A549 (cell line): ENCODE results near the gene TPRG1. TPM values are rescaled to one million over a fixed set of nuclear protein-coding genes. Genes with fewer than 3 reads are reported as not detected.

Source experiments
- ATAC-seq, 2 experiments: fragments of 200-7000 bp in 1 of 2; fragments of >200 bp in 1 of 2; cut with Nextera tagmentation in 1 of 2; cut with Tn5 transposase in 1 of 2; 3 replicates each; pipeline versions ENCODE4 v1.8.0 to v1.9.1; 2018 to 2020; ENCODE audit warnings: mild to moderate bottlenecking in 1 of 2, moderate library complexity in 1 of 2
- CTCF ChIA-PET: fragments of 300-600 bp; sonication (Branson Sonifier 250); formaldehyde crosslinking; extraction: SDS; loops from one replicate; lab custom pipeline; 2021; ENCODE audit warnings: antibody characterized with exemption, inconsistent platforms; lab: Yijun Ruan, JAX
- POLR2A ChIA-PET: fragments of 350-600 bp; formaldehyde crosslinking; extraction: SDS; loops from one replicate; lab custom pipeline; 2021; ENCODE audit warnings: antibody characterized with exemption, inconsistent platforms; lab: Yijun Ruan, JAX
- DNase-seq, 2 experiments: peaks; one replicate each; pipeline versions ENCODE4 v3.0.0 to v3.0.0-alpha.2; 2011 to 2016; ENCODE audit warnings: low read depth in 1 of 2, low spot score in 1 of 2
- FAIRE-seq: peaks from 2 replicates; lab custom pipeline; 2011; peaks lifted over from hg19 to GRCh38; lab: Jason Lieb, UNC
- H3K27ac ChIP-seq, 2 experiments: fragments of >200 bp; sonication (Bioruptor Twin); formaldehyde crosslinking; 3 replicates each; pipeline ENCODE4 v1.5.1; 2016 to 2017
- H3K4me1 ChIP-seq: fragments of >200 bp; sonication (Bioruptor Twin); formaldehyde crosslinking; 3 replicates; pipeline ENCODE4 v1.6.1; 2016
- H3K4me2 ChIP-seq: fragments of >200 bp; sonication (Bioruptor Twin); formaldehyde crosslinking; 3 replicates; pipeline ENCODE4 v1.6.1; 2016
- H3K4me3 ChIP-seq: fragments of >200 bp; sonication (Bioruptor Twin); formaldehyde crosslinking; 3 replicates; pipeline ENCODE4 v1.5.1; 2016
- H3K9me3 ChIP-seq: fragments of >200 bp; sonication (Bioruptor Twin); formaldehyde crosslinking; 3 replicates; pipeline ENCODE4 v1.6.1; 2016
- BCL3 ChIP-seq: fragments of >200 bp; sonication (Bioruptor Twin); formaldehyde crosslinking; IDR thresholded peaks from 3 replicates; pipeline ENCODE4 v1.6.1; 2016
- ELK1 ChIP-seq: fragments of 150-350 bp; IDR thresholded peaks from 2 replicates; pipeline ENCODE4 v1.6.1; 2014; ENCODE audit warnings: low read depth, mild to moderate bottlenecking, low read length
- FOXS1 ChIP-seq: fragments of 250-450 bp; sonication (Bioruptor Pico); IDR thresholded peaks from 2 replicates; pipeline ENCODE4 v1.5.0; 2020; ENCODE audit warnings: mild to moderate bottlenecking, moderate library complexity
- HMGXB4 ChIP-seq: fragments of 250-450 bp; sonication (Bioruptor Pico); IDR thresholded peaks from 2 replicates; pipeline ENCODE4 v1.5.0; 2021; ENCODE audit warnings: mild to moderate bottlenecking, moderate library complexity, borderline replicate concordance
- HOXA7 ChIP-seq: fragments of 250-450 bp; sonication (Bioruptor Pico); IDR thresholded peaks from 2 replicates; pipeline ENCODE4 v1.5.0; 2020; ENCODE audit warnings: mild to moderate bottlenecking, moderate library complexity
- HOXB13 ChIP-seq: fragments of 250-450 bp; sonication (Bioruptor Pico); IDR thresholded peaks from 2 replicates; pipeline ENCODE4 v1.5.0; 2020; ENCODE audit warnings: low read depth, mild to moderate bottlenecking, moderate library complexity
- HOXB5 ChIP-seq: fragments of 250-450 bp; sonication (Bioruptor Pico); IDR thresholded peaks from 2 replicates; pipeline ENCODE4 v1.5.0; 2020; ENCODE audit warnings: mild to moderate bottlenecking, moderate library complexity
- PBX3 ChIP-seq: IDR thresholded peaks from 2 replicates; pipeline ENCODE4 v1.6.1; 2012
- POLR2A ChIP-seq: IDR thresholded peaks from 2 replicates; pipeline ENCODE4 v1.6.1; 2012; ENCODE audit warnings: mild to moderate bottlenecking, low read length
- POLR2AphosphoS2 ChIP-seq: conservative IDR thresholded peaks from 2 replicates; pipeline ENCODE4 v1.6.1; 2012; ENCODE audit warnings: low read length, improper control_type of control experiment, inconsistent platforms
- RCOR1 ChIP-seq: fragments of 150-350 bp; IDR thresholded peaks from 2 replicates; pipeline ENCODE4 v1.6.1; 2014; ENCODE audit warnings: antibody characterized with exemption, low read length, low read depth
- SREBF2 ChIP-seq: fragments of 450-650 bp; IDR thresholded peaks from 2 replicates; pipeline ENCODE4 v1.6.1; 2014; ENCODE audit warnings: mild to moderate bottlenecking, moderate library complexity
- TFCP2L1 ChIP-seq: fragments of 250-450 bp; sonication (Bioruptor Pico); IDR thresholded peaks from 2 replicates; pipeline ENCODE4 v1.5.0; 2021; ENCODE audit warnings: mild to moderate bottlenecking
- WGBS: methylation state at CpG from one replicate; pipeline ENCODE4 v1.1.6; 2017; ENCODE audit errors: missing lambda C conversion rate; 5-methylcytosine and 5-hydroxymethylcytosine counted together
- polyA plus RNA-seq, 4 experiments: library from polyadenylated mRNA; depleted of rRNA in 3 of 4; stranded (reverse); fragments of >200 nt; fragmentation: RNase III in 1 of 4; extraction: RNeasy Plus Mini Kit Qiagen cat#74134 plus additional on column Dnase treatment in 1 of 4; gene quantifications; 2 replicates in 3 of 4; 3 replicates in 1 of 4; pipeline ENCODE4 v1.2.3, GENCODE V29; 2011 to 2017

Gene TPRG1
- polyA plus RNA-seq, 2 of the 4 experiments (the other 2 are of a cell fraction) = 0.21 to 1.1 TPM

GRCh38 chr3:189160519-189161309 is 11.1 kb upstream of the TPRG1 start:
- TF ChIP-seq HOXA7 (CRISPR knock-in tag) = no peak
- TF ChIP-seq RCOR1 = no peak
- TF ChIP-seq, all 56 proteins: peak for 0
- FAIRE-seq (no peak), ATAC-seq (no peak), DNase-seq (no peak)
- Histone ChIP-seq H3K9me3 (no peaks in the 10 kb centered on the region), H3K4me2 (no peak overlapping the region), H3K4me3 (no peak overlapping the region), H3K27ac (no peak overlapping the region), H3K4me1 (no peaks in the 10 kb centered on the region)
- ChIA-PET POLR2A (no interaction called here), CTCF (no interaction called here)
- 82% methylated on average over 8 of the region's 8 CpGs for WGBS

GRCh38 chr3:189165092-189165612 is 6.6 kb upstream of the TPRG1 start:
- CTCF ChIA-PET = interaction anchor here (0.6 kb wide), 1 partner anchor 859 kb away, joined by 3 read pairs; no protein-coding TSS in a partner anchor

More at GRCh38 chr3:189165092-189165612, 6.6 kb upstream of the TPRG1 start:
- DNase-seq (no peak), FAIRE-seq (no peak), ATAC-seq (no peak)
- no peaks in the 10 kb centered on the region for H3K9me3 ChIP-seq
- no peak overlapping the region for H3K27ac ChIP-seq
- WGBS = 76% methylated on average over 4 of the region's 6 CpGs
- H3K4me3 ChIP-seq = no peak overlapping the region
- TF ChIP-seq HOXB13 (CRISPR knock-in tag) (no peak), TFCP2L1 (no peak), FOXS1 (no peak), SREBF2 (no peak), BCL3 (no peak), PBX3 (no peak), HMGXB4 (CRISPR knock-in tag) (no peak), ELK1 (no peak), POLR2A (no peak), POLR2AphosphoS2 (no peak), HOXB5 (CRISPR knock-in tag) (no peak)
- H3K4me2 ChIP-seq = no peak overlapping the region
- POLR2A ChIA-PET = no interaction called here
- H3K4me1 ChIP-seq = no peaks in the 10 kb centered on the region
